Measurements from ENCODE around the gene IRF2BP1.

The IRF2BP1 gene, protein sequence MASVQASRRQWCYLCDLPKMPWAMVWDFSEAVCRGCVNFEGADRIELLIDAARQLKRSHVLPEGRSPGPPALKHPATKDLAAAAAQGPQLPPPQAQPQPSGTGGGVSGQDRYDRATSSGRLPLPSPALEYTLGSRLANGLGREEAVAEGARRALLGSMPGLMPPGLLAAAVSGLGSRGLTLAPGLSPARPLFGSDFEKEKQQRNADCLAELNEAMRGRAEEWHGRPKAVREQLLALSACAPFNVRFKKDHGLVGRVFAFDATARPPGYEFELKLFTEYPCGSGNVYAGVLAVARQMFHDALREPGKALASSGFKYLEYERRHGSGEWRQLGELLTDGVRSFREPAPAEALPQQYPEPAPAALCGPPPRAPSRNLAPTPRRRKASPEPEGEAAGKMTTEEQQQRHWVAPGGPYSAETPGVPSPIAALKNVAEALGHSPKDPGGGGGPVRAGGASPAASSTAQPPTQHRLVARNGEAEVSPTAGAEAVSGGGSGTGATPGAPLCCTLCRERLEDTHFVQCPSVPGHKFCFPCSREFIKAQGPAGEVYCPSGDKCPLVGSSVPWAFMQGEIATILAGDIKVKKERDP

DNA sequence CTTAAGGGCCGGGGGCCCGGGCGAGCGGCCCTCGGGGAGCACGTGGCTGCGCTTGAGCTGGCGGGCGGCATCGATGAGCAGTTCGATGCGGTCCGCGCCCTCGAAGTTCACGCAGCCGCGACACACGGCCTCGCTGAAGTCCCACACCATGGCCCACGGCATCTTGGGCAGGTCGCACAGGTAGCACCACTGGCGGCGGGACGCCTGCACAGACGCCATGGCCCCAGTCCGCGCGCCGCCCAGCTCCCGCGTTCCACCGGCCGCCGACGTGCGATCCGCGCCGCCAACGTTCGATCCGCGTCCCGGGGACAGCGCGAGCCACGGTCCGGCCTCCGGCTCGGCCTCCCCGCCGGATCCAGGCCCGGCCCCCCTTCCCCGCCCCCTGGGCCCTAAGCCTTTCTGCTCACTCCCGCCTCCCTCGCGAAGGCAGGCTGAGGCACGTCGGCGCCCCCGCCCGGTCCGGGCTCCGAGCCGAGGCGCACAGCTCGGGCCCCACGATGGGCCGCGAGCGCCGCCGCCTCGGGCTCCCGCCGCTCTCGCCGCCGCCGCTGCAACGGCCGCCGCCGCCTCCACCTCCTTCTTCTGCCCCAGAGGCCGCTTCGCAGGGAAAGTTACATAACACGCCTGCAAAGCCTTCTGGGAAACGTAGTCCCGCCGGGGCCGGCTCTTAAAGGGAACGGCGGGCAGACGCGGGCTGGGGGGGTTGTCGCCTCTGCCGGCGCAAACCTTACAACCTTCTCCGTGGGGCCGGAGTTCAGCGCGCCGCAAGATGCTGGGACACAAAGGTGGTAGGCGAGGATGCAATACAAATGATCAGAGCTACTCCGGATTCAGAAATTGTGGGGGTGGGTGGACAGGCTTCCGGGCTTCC, at the start of gene IRF2BP1:
Gene IRF2BP1, minus strand, starts transcription at position 586 of the 871 bp plus-strand sequence. Its CDS starts 367 bp downstream, at position 219.
- peak; percentile 80 to 82 for DNase-seq (ENCODE audit: low read depth in 2 of 2)

DNA sequence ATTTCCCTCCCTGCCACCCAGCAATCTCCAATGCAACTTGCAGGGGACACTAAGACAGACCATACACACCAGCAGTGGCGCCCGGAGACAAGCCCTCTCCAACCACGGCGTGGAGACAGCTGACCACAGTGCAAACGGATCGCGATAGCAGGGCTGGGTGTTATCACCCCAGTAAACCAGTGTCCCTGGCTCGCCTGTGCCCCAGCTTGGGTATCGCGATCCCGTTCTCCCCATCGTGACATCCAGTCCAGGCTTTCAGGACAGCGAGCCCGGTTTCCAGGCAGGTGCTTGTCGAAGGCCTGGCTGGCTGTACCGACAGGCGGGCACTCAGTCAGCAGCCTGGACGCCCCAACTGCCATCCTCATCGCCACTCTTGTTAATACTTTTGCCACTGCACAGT, 49.3 kb upstream of the IRF2BP1 start:
- DNase-seq (ENCODE audit: low read depth in 2 of 2): no peak

- no peak for DNase-seq (ENCODE audit: low read depth in 2 of 2)
Observed at GRCh38 chr19:45934551-45935230, 48.8 kb upstream of the IRF2BP1 start.

DNA sequence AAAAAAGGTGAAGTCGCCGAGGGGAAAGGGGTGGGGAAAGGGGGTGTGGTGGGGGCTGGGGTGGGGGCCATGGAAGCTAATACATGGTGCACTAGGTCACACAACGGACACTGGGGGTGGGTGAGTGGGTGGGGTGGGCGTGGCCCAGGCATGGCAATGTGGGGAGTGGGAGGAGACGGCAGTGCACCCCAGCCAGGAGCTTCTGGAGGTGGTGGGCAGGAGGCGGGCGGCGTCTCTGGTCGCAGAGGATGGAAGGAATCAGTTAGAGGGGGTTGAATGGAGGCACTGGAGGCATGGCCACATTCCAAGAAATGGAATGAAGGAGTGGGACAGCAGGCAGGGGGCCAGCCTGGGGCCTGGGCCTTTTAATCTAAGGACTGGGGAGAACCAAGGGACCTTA, 47.8 kb upstream of the IRF2BP1 start:
- no peak for DNase-seq (ENCODE audit: low read depth in 2 of 2)

GRCh38 chr19:45931055-45931454, 45.1 kb upstream of the IRF2BP1 start:
- no peak for DNase-seq (ENCODE audit: low read depth in 2 of 2)

GRCh38 chr19:45929247-45929646, 43.3 kb upstream of the IRF2BP1 start:
- no peak for DNase-seq (ENCODE audit: low read depth in 2 of 2)

- DNase-seq (ENCODE audit: low read depth in 2 of 2): peak; percentile 74 to 78
Observed at GRCh38 chr19:45927565-45928261, 41.8 kb upstream of the IRF2BP1 start.

- no peak for DNase-seq (ENCODE audit: low read depth in 2 of 2)
Observed at GRCh38 chr19:45924891-45925447, 39.0 kb upstream of the IRF2BP1 start.

DNA sequence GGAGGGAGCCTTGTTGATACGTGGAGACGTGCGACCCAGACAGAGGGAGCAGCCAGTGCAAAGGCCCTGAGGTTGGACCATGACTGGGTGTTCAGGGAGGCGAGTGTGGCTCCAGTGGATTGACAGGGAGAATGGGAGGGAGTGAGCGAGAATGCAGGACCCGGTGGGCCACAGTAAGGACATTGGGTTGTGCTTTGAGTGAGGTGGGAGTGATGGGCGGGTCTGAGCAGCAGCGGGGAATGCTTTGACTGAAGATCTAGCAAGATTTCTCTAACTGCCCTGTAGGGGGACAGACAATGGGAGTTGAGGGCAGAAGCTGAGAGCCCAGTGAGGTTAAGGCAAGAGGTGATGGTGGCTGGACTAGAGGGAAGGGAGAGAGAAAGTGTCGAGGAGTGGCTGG, 36.3 kb upstream of the IRF2BP1 start:
- DNase-seq (ENCODE audit: low read depth in 2 of 2): no peak

GRCh38 chr19:45920458-45920857, 34.5 kb upstream of the IRF2BP1 start:
- no peak for DNase-seq (ENCODE audit: low read depth in 2 of 2)

DNA sequence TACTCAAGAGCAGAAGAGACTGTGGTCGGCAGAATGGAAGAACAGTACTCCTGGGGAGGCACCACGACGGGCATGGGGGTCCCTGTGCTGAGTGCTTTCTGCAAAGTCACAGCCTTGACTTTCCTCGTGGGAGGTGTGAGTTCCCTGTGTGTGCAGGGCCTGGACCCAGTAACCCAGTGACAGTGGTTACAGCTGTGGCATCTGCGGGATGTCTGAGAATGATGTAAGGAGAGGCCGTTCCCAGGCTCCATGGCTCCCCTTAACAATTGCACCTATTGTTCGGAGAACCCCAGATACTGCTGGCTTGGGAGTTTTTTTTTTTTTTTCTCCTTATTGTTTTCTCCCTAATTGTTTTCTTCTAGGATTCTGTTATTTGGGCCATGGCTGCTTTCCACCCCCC, 33.7 kb upstream of the IRF2BP1 start:
- no peak for DNase-seq (ENCODE audit: low read depth in 2 of 2)

DNA sequence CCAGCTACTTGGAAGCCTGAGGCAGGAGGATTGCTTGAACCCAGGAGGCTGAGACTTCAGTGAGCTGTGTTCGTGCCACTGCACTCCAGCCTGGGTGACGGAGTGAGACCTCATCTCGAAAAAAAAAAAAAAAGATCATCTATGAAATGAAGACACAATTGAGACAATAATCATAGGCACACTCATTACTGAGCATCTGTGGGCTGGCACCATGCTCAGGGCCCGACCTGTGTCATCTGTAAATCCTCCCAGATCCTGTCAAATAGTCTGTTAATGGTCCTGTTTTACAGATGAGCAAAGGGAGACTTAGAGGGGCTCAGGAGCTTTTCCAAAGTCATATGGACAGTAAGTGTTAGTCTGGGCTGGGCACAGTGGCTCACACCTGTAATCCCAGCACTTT, 32.8 kb upstream of the IRF2BP1 start:
- DNase-seq (ENCODE audit: low read depth in 2 of 2): no peak

DNA sequence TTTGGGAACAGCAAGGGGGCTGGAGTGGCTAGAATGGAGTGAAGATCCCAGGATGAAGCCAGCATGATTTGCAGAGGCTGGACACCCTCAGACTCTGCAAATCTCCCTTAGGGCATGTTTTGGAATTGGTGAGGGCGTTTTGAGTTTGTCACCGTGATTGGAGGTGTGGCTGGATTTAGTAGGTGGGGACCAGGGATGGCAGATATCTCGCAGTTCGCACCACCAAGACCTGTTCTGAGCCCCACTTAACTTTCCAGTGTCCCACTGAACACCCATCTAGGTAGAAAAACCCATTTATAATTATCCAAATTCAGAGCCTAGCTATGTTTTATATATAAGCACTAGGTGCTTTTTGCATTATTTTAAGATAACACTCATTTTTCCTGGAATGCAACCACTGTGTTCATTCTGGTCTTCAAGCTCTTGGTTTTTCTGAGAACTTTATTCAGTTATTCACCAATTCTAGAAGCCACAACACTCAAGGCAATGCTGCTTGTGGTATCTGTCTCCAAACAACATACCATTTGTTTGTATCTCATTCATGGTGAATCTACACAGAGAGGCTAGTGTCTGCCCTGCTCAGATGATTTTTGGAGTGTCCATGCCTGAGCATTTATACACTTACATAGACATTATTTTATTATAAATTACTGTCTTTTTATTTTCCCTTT, 31.6 kb upstream of the IRF2BP1 start:
- DNase-seq (ENCODE audit: low read depth in 2 of 2): no peak

DNA sequence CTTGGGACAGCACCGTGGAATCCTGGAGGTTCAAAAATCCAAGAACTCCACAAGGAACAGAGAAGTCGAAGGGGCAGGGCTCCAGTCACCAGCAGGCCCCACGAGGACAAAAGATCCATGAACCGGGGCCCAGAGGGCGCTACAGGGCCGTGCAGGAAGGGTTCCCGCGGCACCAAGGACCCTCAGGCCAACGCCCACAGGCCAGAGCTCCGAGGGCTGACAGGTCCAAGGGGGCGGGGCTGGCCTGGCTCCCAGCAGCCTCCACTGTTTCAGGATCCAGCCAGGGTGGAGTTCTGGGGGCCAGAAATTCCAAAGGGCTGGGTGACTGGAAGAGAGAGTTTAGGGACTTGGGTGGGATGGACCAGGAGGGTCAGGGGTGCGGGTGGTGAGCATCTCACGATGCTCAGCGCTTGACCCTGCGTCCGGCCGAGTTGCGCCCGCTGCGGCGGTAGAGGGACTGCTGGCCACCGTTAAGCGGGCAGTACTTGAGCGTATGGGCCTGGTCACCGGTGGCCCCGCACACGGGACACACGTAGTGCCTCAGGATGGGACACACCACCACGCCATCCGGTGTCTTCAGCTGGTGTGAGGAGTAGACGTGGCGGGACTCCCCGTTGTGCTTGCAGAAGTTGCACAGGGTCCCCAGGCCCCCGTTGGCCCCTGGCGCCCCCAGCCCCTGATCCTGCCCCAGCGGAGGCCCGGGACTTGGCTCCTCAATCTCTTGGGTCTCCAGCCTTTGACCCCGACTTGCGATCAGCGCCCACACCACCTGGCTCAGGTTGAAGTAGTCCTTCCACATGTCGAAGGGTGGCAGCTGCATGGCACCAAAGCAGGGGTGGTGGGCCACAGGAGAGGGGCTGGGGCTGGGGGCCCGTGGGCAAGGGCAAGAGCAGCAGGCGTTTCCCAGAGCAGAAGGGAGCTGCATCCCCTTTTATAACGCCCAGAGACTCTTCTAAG, 28.2 kb upstream of the IRF2BP1 start, which contains the start of gene NANOS2:
Gene NANOS2, minus strand, starts transcription at position 905 of the 957 bp plus-strand sequence. Its CDS starts 85 bp downstream, at position 820.
- DNase-seq (ENCODE audit: low read depth in 2 of 2): no peak

DNA sequence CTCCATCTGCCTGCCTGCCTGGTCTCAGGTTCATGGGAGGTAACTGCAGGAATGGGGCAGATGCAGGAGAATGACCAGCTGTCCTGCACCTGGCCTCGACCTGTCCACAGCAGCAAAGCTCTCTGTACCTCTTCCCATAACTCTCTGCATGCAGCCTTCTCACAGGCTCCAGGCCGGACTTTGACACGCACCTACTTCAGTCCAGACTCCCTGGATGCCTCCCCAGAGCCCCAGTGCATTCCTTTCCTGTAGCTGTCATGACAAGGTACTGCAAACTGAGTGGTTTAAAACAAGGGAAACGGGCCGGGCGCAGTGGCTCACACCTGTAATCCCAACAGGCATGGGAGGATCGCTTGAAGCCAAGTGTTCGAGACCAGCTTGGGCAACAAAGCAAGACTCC, 25.4 kb upstream of the IRF2BP1 start:
- DNase-seq (ENCODE audit: low read depth in 2 of 2): no peak

- no peak for DNase-seq (ENCODE audit: low read depth in 2 of 2)
Observed at GRCh38 chr19:45908956-45909355, 23.0 kb upstream of the IRF2BP1 start.

DNA sequence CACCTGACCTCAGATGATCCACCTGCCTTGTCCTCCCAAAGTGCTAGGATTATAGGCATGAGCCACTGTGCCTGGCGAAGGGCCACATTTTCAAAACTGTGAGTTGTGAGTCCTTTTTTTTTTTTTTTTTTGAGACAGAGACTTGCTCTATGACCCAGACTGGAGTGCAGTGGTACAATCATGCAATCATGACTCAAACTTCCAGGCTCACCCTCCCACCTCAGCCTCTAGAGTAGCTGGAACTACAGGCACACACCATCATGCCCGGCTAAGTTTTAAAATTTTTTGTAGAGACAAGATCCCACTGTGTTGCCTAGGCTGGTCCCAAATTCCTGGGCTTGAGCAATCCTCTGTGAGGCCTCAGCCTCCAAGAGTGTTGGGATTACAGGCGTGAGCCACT, 20.3 kb upstream of the IRF2BP1 start:
- DNase-seq (ENCODE audit: low read depth in 2 of 2): no peak

GRCh38 chr19:45905011-45905410, 19.1 kb upstream of the IRF2BP1 start:
- DNase-seq (ENCODE audit: low read depth in 2 of 2): no peak
